H1 (cell line): ENCODE data around the gene POFUT2. TPM values are rescaled to one million over a fixed set of nuclear protein-coding genes. Genes with fewer than 3 reads are reported as not detected.
"Not testable (repeated sequence)": the region's sequence is repeated elsewhere in the genome, so short reads cannot be mapped to it uniquely, and the experiment has no call there.

Experiments
- CTCF ChIA-PET: fragments of 300-600 bp; sonication (Branson Sonifier 250); formaldehyde crosslinking; loops from one replicate; lab custom pipeline; 2021; ENCODE audit not compliant: partially characterized antibody; lab: Charles Lee
- POLR2A ChIA-PET: fragments of 300-600 bp; sonication (Branson Sonifier 250); formaldehyde crosslinking; loops from one replicate; lab custom pipeline; 2021; ENCODE audit warnings: inconsistent platforms; ENCODE audit not compliant: partially characterized antibody; lab: Charles Lee
- DNase-seq, 2 experiments: peaks; one replicate each; pipeline versions ENCODE4 v3.0.0 to v3.0.0-alpha.2; 2010 to 2022; ENCODE audit warnings: low spot score in 2 of 2, low read depth in 1 of 2, mixed read lengths in 1 of 2
- FAIRE-seq: peaks from 2 replicates; lab custom pipeline; 2011; peaks lifted over from hg19 to GRCh38; lab: Jason Lieb, UNC
- H2AFZ ChIP-seq: 2 replicates; pipeline ENCODE4 v1.8.1; 2012; ENCODE audit warnings: low read length, inconsistent platforms
- H2AK5ac ChIP-seq: 2 replicates; pipeline ENCODE4 v1.6.1; 2013; ENCODE audit warnings: low read depth, low read length
- H2BK120ac ChIP-seq: replicated peaks from 2 replicates; pipeline ENCODE3; 2013; ENCODE audit warnings: low read depth, low read length, inconsistent platforms
- H2BK12ac ChIP-seq: 2 replicates; pipeline ENCODE4 v1.6.1; 2013; ENCODE audit warnings: low read depth, low read length
- H2BK15ac ChIP-seq: 2 replicates; pipeline ENCODE4 v1.6.1; 2013; ENCODE audit warnings: low read length
- H2BK20ac ChIP-seq: 2 replicates; pipeline ENCODE4 v1.6.1; 2013; ENCODE audit warnings: low read length
- H2BK5ac ChIP-seq: 2 replicates; pipeline ENCODE4 v1.6.1; 2013; ENCODE audit warnings: low read depth, low read length
- H3K14ac ChIP-seq: 2 replicates; pipeline ENCODE4 v1.6.1; 2013; ENCODE audit warnings: inconsistent platforms; ENCODE audit not compliant: insufficient read length
- H3K18ac ChIP-seq: 2 replicates; pipeline ENCODE4 v1.6.1; 2013; ENCODE audit warnings: low read length; ENCODE audit errors: extremely low read depth
- H3K23ac ChIP-seq: 2 replicates; pipeline ENCODE4 v1.6.1; 2013; ENCODE audit warnings: inconsistent platforms; ENCODE audit not compliant: insufficient read length
- H3K23me2 ChIP-seq: 2 replicates; pipeline ENCODE4 v1.6.1; 2013; ENCODE audit warnings: low read depth, low read length
- H3K27ac ChIP-seq: 2 replicates; pipeline ENCODE4 v1.6.1; 2011; ENCODE audit warnings: low read depth, low read length, inconsistent platforms
- H3K27me3 ChIP-seq, 4 experiments: replicated peaks in 1 of 4; 1 replicate in 1 of 4; 2 replicates in 3 of 4; pipeline versions ENCODE4 v1.6.1 to v1.8.1; 2011 to 2013; ENCODE audit warnings: low read length in 3 of 4, mild to moderate bottlenecking in 3 of 4, inconsistent platforms in 2 of 4, mixed read lengths in 2 of 4, moderate library complexity in 1 of 4; ENCODE audit not compliant: control insufficient read depth in 3 of 4, insufficient read depth in 3 of 4; ENCODE audit errors: extremely low read depth in 1 of 4
- H3K36me3 ChIP-seq, 4 experiments: 2 replicates each; pipeline versions ENCODE4 v1.6.1 to v1.8.1; 2011 to 2013; ENCODE audit warnings: mild to moderate bottlenecking in 4 of 4, low read length in 3 of 4, moderate library complexity in 2 of 4, control low read depth in 1 of 4, inconsistent platforms in 1 of 4; ENCODE audit not compliant: insufficient read depth in 4 of 4, control insufficient read depth in 2 of 4
- H3K4ac ChIP-seq: replicated peaks from 2 replicates; pipeline ENCODE3; 2013; ENCODE audit warnings: low read length, low read depth, mixed read lengths, inconsistent platforms; ENCODE audit not compliant: insufficient read length
- H3K4me1 ChIP-seq, 4 experiments: replicated peaks in 1 of 4; 1 replicate in 1 of 4; 2 replicates in 3 of 4; pipeline versions ENCODE4 v1.6.1 to v1.8.1; 2011 to 2013; ENCODE audit warnings: low read length in 3 of 4, inconsistent platforms in 2 of 4, mixed read lengths in 1 of 4; ENCODE audit not compliant: insufficient read depth in 4 of 4, control insufficient read depth in 3 of 4
- H3K4me2 ChIP-seq, 2 experiments: 2 replicates each; pipeline versions ENCODE4 v1.6.1 to v1.8.1; 2011 to 2013; ENCODE audit warnings: low read depth in 2 of 2, low read length in 2 of 2, control low read depth in 1 of 2, inconsistent platforms in 1 of 2, mild to moderate bottlenecking in 1 of 2; ENCODE audit not compliant: insufficient read depth in 1 of 2
- H3K4me3 ChIP-seq, 4 experiments: fragments of 200-600, 300-600 bp in 1 of 4; sonication (generic), shearing (Covaris generic), sonication (Bioruptor Twin) in 1 of 4; 2 replicates each; pipeline versions ENCODE4 v1.5.1 to v1.8.1; 2011 to 2016; ENCODE audit warnings: low read length in 4 of 4, low read depth in 3 of 4, control low read depth in 2 of 4, inconsistent platforms in 2 of 4, mild to moderate bottlenecking in 2 of 4, mixed read lengths in 1 of 4, moderate library complexity in 1 of 4; ENCODE audit not compliant: insufficient read depth in 2 of 4; ENCODE audit errors: extremely low read depth in 1 of 4
- H3K56ac ChIP-seq: replicated peaks from 2 replicates; pipeline ENCODE3; 2013; ENCODE audit warnings: low read depth, mild to moderate bottlenecking, mixed read lengths, low read length, inconsistent platforms; ENCODE audit not compliant: insufficient read length
- H3K79me1 ChIP-seq: 2 replicates; pipeline ENCODE4 v1.6.1; 2013; ENCODE audit warnings: low read depth, low read length, control low read depth
- H3K79me2 ChIP-seq, 2 experiments: 2 replicates each; pipeline versions ENCODE4 v1.6.1 to v1.8.1; 2012 to 2013; ENCODE audit warnings: low read length in 2 of 2, mild to moderate bottlenecking in 2 of 2, inconsistent platforms in 1 of 2; ENCODE audit not compliant: insufficient read depth in 2 of 2, control insufficient read depth in 1 of 2
- H3K9ac ChIP-seq, 4 experiments: replicated peaks in 1 of 4; 1 replicate in 1 of 4; 2 replicates in 3 of 4; pipeline versions ENCODE4 v1.6.1 to v1.8.1; 2011 to 2013; ENCODE audit warnings: low read depth in 3 of 4, low read length in 3 of 4, control low read depth in 2 of 4, mild to moderate bottlenecking in 2 of 4, moderate library complexity in 2 of 4, inconsistent platforms in 1 of 4; ENCODE audit errors: extremely low read depth in 1 of 4
- H3K9me3 ChIP-seq, 2 experiments: 2 replicates each; pipeline versions ENCODE4 v1.6.1 to v1.8.1; 2012 to 2013; ENCODE audit warnings: mild to moderate bottlenecking in 2 of 2, moderate library complexity in 2 of 2, control low read depth in 1 of 2, inconsistent platforms in 1 of 2, low read depth in 1 of 2, low read length in 1 of 2, mixed read lengths in 1 of 2; ENCODE audit not compliant: insufficient read depth in 2 of 2
- H4K20me1 ChIP-seq, 2 experiments: replicated peaks in 1 of 2; 2 replicates each; pipeline versions ENCODE3 to v1.8.1; 2011 to 2013; ENCODE audit warnings: inconsistent platforms in 2 of 2, low read length in 2 of 2, mild to moderate bottlenecking in 1 of 2; ENCODE audit not compliant: insufficient read depth in 2 of 2, control insufficient read depth in 1 of 2
- H4K5ac ChIP-seq: 2 replicates; pipeline ENCODE4 v1.6.1; 2013; ENCODE audit warnings: low read length, low read depth, mixed read lengths, inconsistent platforms; ENCODE audit not compliant: insufficient read length
- H4K8ac ChIP-seq: 2 replicates; pipeline ENCODE4 v1.8.0; 2013; ENCODE audit warnings: mild to moderate bottlenecking, moderate library complexity, low read length, inconsistent platforms; ENCODE audit not compliant: insufficient read depth; ENCODE audit errors: extremely low read depth
- H4K91ac ChIP-seq: replicated peaks from 2 replicates; pipeline ENCODE3; 2013; ENCODE audit warnings: low read length, mixed read lengths, inconsistent platforms; ENCODE audit not compliant: insufficient read length
- WGBS, 2 experiments: shearing (Covaris generic) in 1 of 2; methylation state at CpG; one replicate each; pipeline versions ENCODE4 v1.1.6 to v1.1.7; 2013 to 2015; ENCODE audit warnings: low lambda C conversion rate in 2 of 2, mixed read lengths in 2 of 2, inconsistent platforms in 1 of 2, low coverage in 1 of 2, missing lambda C conversion rate in 1 of 2; ENCODE audit not compliant: insufficient replicate concordance in 2 of 2, insufficient coverage in 1 of 2, insufficient read length in 1 of 2; ENCODE audit errors: extremely low coverage in 1 of 2, missing lambda C conversion rate in 1 of 2; 5-methylcytosine and 5-hydroxymethylcytosine counted together
- polyA plus RNA-seq, 7 experiments: library from polyadenylated mRNA; depleted of rRNA in 3 of 7; stranded (reverse) in 5 of 7; unstranded in 2 of 7; fragments of >200 nt in 5 of 7; fragments of 200-250 nt in 2 of 7; gene quantifications; 1 replicate in 5 of 7; 2 replicates in 1 of 7; 4 replicates in 1 of 7; pipeline versions ENCODE4 v1.2.1 to v1.2.3, GENCODE V29; 2011 to 2013; ENCODE audit warnings: missing spikeins in 2 of 7, mixed read lengths in 2 of 7
- total RNA-seq: library from RNA; stranded (reverse); fragmentation: NEBNext Ultra II Directional; extraction: Animal tissue kit (Norgen Biotek cat#: 25700); gene quantifications from 2 replicates; pipeline ENCODE4 v1.2.1, GENCODE V29; 2021

The POFUT2 gene
- total and polyA plus RNA-seq, 2 of the 8 experiments (the other 6 are each of a cell fraction or from before 2014, with no cell fraction given): 13.7 to 32.1 TPM

- not testable (repeated sequence) for H3K18ac ChIP-seq, H2AFZ ChIP-seq, H2BK120ac ChIP-seq, H3K4ac ChIP-seq, H2BK5ac ChIP-seq, H3K9me3 ChIP-seq, H3K56ac ChIP-seq, H3K23me2 ChIP-seq, H2BK15ac ChIP-seq, H3K79me2 ChIP-seq, H3K4me3 ChIP-seq, H4K91ac ChIP-seq, H2BK20ac ChIP-seq, H3K14ac ChIP-seq, H2BK12ac ChIP-seq, H3K23ac ChIP-seq, H4K8ac ChIP-seq, H4K20me1 ChIP-seq, H3K9ac ChIP-seq, FAIRE-seq, H2AK5ac ChIP-seq, DNase-seq, H3K27ac ChIP-seq, H3K4me1 ChIP-seq, H3K27me3 ChIP-seq, H3K79me1 ChIP-seq, H3K36me3 ChIP-seq, H3K4me2 ChIP-seq, H4K5ac ChIP-seq
- CTCF ChIA-PET: interaction anchor here (1.0 to 1.8 kb wide), 5 partner anchors 23 to 178 kb away, joined by 3 to 4 read pairs (median 4); no protein-coding TSS in a partner anchor
- 52% methylated on average over 7 of the region's 7 CpGs; no CpG with 5 or more reads in 1 of the 2 experiments for WGBS, 2 experiments
- POLR2A ChIA-PET: interaction anchor here (1.2 kb wide), 1 partner anchor 8 kb away, joined by 3 read pairs; no protein-coding TSS in a partner anchor
Measured at GRCh38 chr21:45315676-45316470, 28.2 kb upstream of the POFUT2 start.
